Neural cell (in vitro differentiated cells): ENCODE results near the gene APOC3. TPM values are rescaled to one million over a fixed set of nuclear protein-coding genes. Genes with fewer than 3 reads are reported as not detected.

Experiments used
- H2AFZ ChIP-seq: fragments of 200-600, 300-800 bp; sonication (generic), shearing (Covaris generic); 2 replicates; pipeline ENCODE4 v1.6.0; 2014; ENCODE audit warnings: low read depth, mild to moderate bottlenecking, antibody characterized with exemption, low read length, moderate library complexity
- H3F3A ChIP-seq: fragments of 200-600 bp; shearing (Covaris generic); 2 replicates; pipeline ENCODE4 v1.6.1; 2016; ENCODE audit warnings: mild to moderate bottlenecking, moderate library complexity, mixed read lengths, antibody characterized with exemption, low read length; ENCODE audit not compliant: insufficient read depth, poor library complexity, severe bottlenecking
- H3K27ac ChIP-seq: fragments of 200-600, 300-800 bp; sonication (generic), shearing (Covaris generic); 2 replicates; pipeline ENCODE4 v1.5.1; 2014; ENCODE audit warnings: mild to moderate bottlenecking, low read length, moderate library complexity
- H3K27me3 ChIP-seq: fragments of 300-800, 200-600 bp; sonication (generic), shearing (Covaris generic); 2 replicates; pipeline ENCODE4 v1.6.0; 2014; ENCODE audit warnings: mild to moderate bottlenecking, low read depth, low read length, moderate library complexity; ENCODE audit not compliant: insufficient read depth
- H3K36me3 ChIP-seq: fragments of 300-800, 200-600 bp; sonication (generic), shearing (Covaris generic); 2 replicates; pipeline ENCODE4 v1.5.1; 2014; ENCODE audit warnings: mild to moderate bottlenecking, antibody characterized with exemption, low read length, moderate library complexity; ENCODE audit not compliant: insufficient read depth
- H3K4me2 ChIP-seq: fragments of 300-800, 200-600 bp; sonication (generic), shearing (Covaris generic); 2 replicates; pipeline ENCODE4 v1.6.0; 2014; ENCODE audit warnings: mild to moderate bottlenecking, low read length
- H3K4me3 ChIP-seq: fragments of 300-800, 200-600 bp; sonication (generic), shearing (Covaris generic); 2 replicates; pipeline ENCODE4 v1.5.1; 2014; ENCODE audit warnings: mild to moderate bottlenecking, low read length, moderate library complexity
- H3K79me2 ChIP-seq: fragments of 200-600 bp; shearing (Covaris generic); replicated peaks from 2 replicates; pipeline ENCODE4 v1.6.0; 2014; ENCODE audit warnings: mild to moderate bottlenecking, low read length, moderate library complexity; ENCODE audit not compliant: insufficient read depth
- H3K9ac ChIP-seq: fragments of 300-800, 200-600 bp; sonication (generic), shearing (Covaris generic); 2 replicates; pipeline ENCODE4 v1.6.1; 2016; ENCODE audit warnings: mild to moderate bottlenecking, low read length, mixed read lengths
- H3K9me2 ChIP-seq: fragments of 200-600 bp; shearing (Covaris generic); 2 replicates; pipeline ENCODE4 v1.6.1; 2016; ENCODE audit warnings: mild to moderate bottlenecking, low read length, mixed read lengths; ENCODE audit not compliant: insufficient read depth
- H3K9me3 ChIP-seq: fragments of 200-600, 300-800 bp; sonication (generic), shearing (Covaris generic); 2 replicates; pipeline ENCODE4 v1.6.1; 2016; ENCODE audit warnings: mild to moderate bottlenecking, mixed run types, low read length, moderate library complexity, mixed read lengths
- H4K20me1 ChIP-seq: fragments of 200-600 bp; shearing (Covaris generic); 2 replicates; pipeline ENCODE4 v1.6.1; 2016; ENCODE audit warnings: mild to moderate bottlenecking, mixed run types; ENCODE audit not compliant: insufficient read depth
- CTCF ChIP-seq: fragments of 450-650 bp; IDR thresholded peaks from 2 replicates; pipeline ENCODE4 v1.5.1; 2014; ENCODE audit warnings: antibody characterized with exemption, mild to moderate bottlenecking, moderate library complexity; ENCODE audit not compliant: poor library complexity, severe bottlenecking
- EP300 ChIP-seq: fragments of 450-650 bp; conservative IDR thresholded peaks from 2 replicates; pipeline ENCODE4 v1.6.1; 2014; ENCODE audit warnings: antibody characterized with exemption, mild to moderate bottlenecking, moderate library complexity; ENCODE audit not compliant: poor library complexity, severe bottlenecking
- EZH2 ChIP-seq: fragments of 200-600, 300-800 bp; shearing (Covaris generic), sonication (generic); IDR thresholded peaks from 2 replicates; pipeline ENCODE4 v1.6.1; 2014; ENCODE audit warnings: antibody characterized with exemption, low read length, borderline replicate concordance, mild to moderate bottlenecking; ENCODE audit not compliant: insufficient read depth, poor library complexity, severe bottlenecking
- MXI1 ChIP-seq: fragments of 450-650 bp; conservative IDR thresholded peaks from 2 replicates; pipeline ENCODE4 v1.6.1; 2014; ENCODE audit warnings: antibody characterized with exemption, mild to moderate bottlenecking; ENCODE audit not compliant: poor library complexity, severe bottlenecking
- POLR2AphosphoS5 ChIP-seq: IDR thresholded peaks from 2 replicates; pipeline ENCODE4 v1.6.1; 2012
- RAD21 ChIP-seq: fragments of 450-650 bp; conservative IDR thresholded peaks from 2 replicates; pipeline ENCODE4 v1.6.1; 2014; ENCODE audit warnings: antibody characterized with exemption, mild to moderate bottlenecking, moderate library complexity
- REST ChIP-seq: IDR thresholded peaks from 2 replicates; pipeline ENCODE4 v1.6.1; 2012; ENCODE audit warnings: borderline replicate concordance
- SMC3 ChIP-seq: fragments of 450-650 bp; conservative IDR thresholded peaks from 2 replicates; pipeline ENCODE4 v1.6.1; 2014; ENCODE audit warnings: antibody characterized with exemption, mild to moderate bottlenecking, moderate library complexity; ENCODE audit not compliant: poor library complexity
- TAF1 ChIP-seq: IDR thresholded peaks from 2 replicates; pipeline ENCODE4 v1.6.1; 2012; ENCODE audit warnings: low read depth
- polyA plus RNA-seq: library from polyadenylated mRNA; depleted of rRNA; stranded (reverse); fragments of >200 nt; gene quantifications from 2 replicates; pipeline ENCODE4 v1.2.3, GENCODE V29; 2014

APOC3 gene
- polyA plus RNA-seq, 1 donor from 2014 or later: not detected

GRCh38 chr11:116868066-116868465, 38.4 kb downstream of the APOC3 start:
- H3K9ac ChIP-seq: no peak overlapping the region
- no peak overlapping the region for H3K4me2 ChIP-seq
- H3K79me2 ChIP-seq: no peaks in the 10 kb centered on the region
- no peak for TF ChIP-seq CTCF
- no peak for TF ChIP-seq SMC3
- TF ChIP-seq TAF1: no peak
- TF ChIP-seq POLR2AphosphoS5: no peak
- TF ChIP-seq EZH2: no peak
- no peak for TF ChIP-seq REST
- TF ChIP-seq RAD21: no peak
- no peak for TF ChIP-seq MXI1
- TF ChIP-seq EP300: no peak
- H3K27ac ChIP-seq: no peak overlapping the region
- no peak overlapping the region for H2AFZ ChIP-seq
- peaks cover 12% of the 10 kb centered on the region for H3K36me3 ChIP-seq
- no peaks in the 10 kb centered on the region for H3F3A ChIP-seq
- H3K9me2 ChIP-seq: no peaks in the 10 kb centered on the region
- no peaks in the 10 kb centered on the region for H3K27me3 ChIP-seq
- H3K4me3 ChIP-seq: no peak overlapping the region
- no peaks in the 10 kb centered on the region for H3K9me3 ChIP-seq
- no peaks in the 10 kb centered on the region for H4K20me1 ChIP-seq

- TF ChIP-seq MXI1 (no peak), RAD21 (no peak), TAF1 (no peak), EZH2 (no peak), REST (no peak), POLR2AphosphoS5 (no peak), SMC3 (no peak), CTCF (no peak), EP300 (no peak)
- no peak overlapping the region for H2AFZ ChIP-seq
- H3K79me2 ChIP-seq: no peaks in the 10 kb centered on the region
- no peak overlapping the region for H3K9ac ChIP-seq
- H3K27ac ChIP-seq: no peak overlapping the region
- no peak overlapping the region for H3K4me2 ChIP-seq
- H3F3A ChIP-seq: no peaks in the 10 kb centered on the region
- H3K9me2 ChIP-seq: no peaks in the 10 kb centered on the region
- no peak overlapping the region for H3K4me3 ChIP-seq
- no peaks in the 10 kb centered on the region for H3K9me3 ChIP-seq
- no peaks in the 10 kb centered on the region for H4K20me1 ChIP-seq
- no peaks in the 10 kb centered on the region for H3K27me3 ChIP-seq
- H3K36me3 ChIP-seq: peaks cover 18% of the 10 kb centered on the region
These were observed 39.9 kb downstream of the APOC3 start for GRCh38 chr11:116869610-116870009.
